CD14-positive monocyte (primary cell): ENCODE data around the gene STBD1. TPM values are rescaled to one million over a fixed set of nuclear protein-coding genes. Genes with fewer than 3 reads are reported as not detected.

ENCODE experiments used
- DNase-seq, 3 donors: peaks; one replicate each; pipeline ENCODE4 v3.0.0-alpha.2; 2011 to 2022
- H2AFZ ChIP-seq: 2 replicates; pipeline ENCODE4 v1.6.0; 2012; ENCODE audit warnings: mild to moderate bottlenecking, low read depth, low read length, inconsistent platforms; ENCODE audit not compliant: insufficient read depth, poor library complexity, severe bottlenecking
- H3K27ac ChIP-seq, 2 donors: 1 replicate in 1 of 2; 2 replicates in 1 of 2; pipeline ENCODE4 v1.5.1; 2012 to 2013; ENCODE audit warnings: low read length in 2 of 2, control low read depth in 1 of 2, inconsistent platforms in 1 of 2, low read depth in 1 of 2, mild to moderate bottlenecking in 1 of 2
- H3K27me3 ChIP-seq, 2 donors: one replicate each; pipeline versions ENCODE4 v1.6.0 to v1.6.1; 2011 to 2013; ENCODE audit warnings: low read length in 2 of 2; ENCODE audit not compliant: control insufficient read depth in 2 of 2, insufficient read depth in 2 of 2
- H3K36me3 ChIP-seq, 2 donors: replicated peaks in 1 of 2; 1 replicate in 1 of 2; 2 replicates in 1 of 2; pipeline versions ENCODE4 v1.5.1 to v1.6.1; 2012 to 2013; ENCODE audit warnings: low read length in 2 of 2, control low read depth in 1 of 2, inconsistent platforms in 1 of 2, mild to moderate bottlenecking in 1 of 2; ENCODE audit not compliant: insufficient read depth in 2 of 2, control insufficient read depth in 1 of 2
- H3K4me1 ChIP-seq, 2 donors: 1 replicate in 1 of 2; 2 replicates in 1 of 2; pipeline versions ENCODE4 v1.5.1 to v1.6.1; 2012 to 2013; ENCODE audit warnings: low read length in 2 of 2, control low read depth in 1 of 2, inconsistent platforms in 1 of 2, mild to moderate bottlenecking in 1 of 2, moderate library complexity in 1 of 2; ENCODE audit not compliant: insufficient read depth in 2 of 2, control insufficient read depth in 1 of 2
- H3K4me2 ChIP-seq: replicated peaks from 2 replicates; pipeline ENCODE3; 2012; ENCODE audit warnings: low read length, moderate library complexity, mild to moderate bottlenecking; ENCODE audit not compliant: poor library complexity, severe bottlenecking; ENCODE audit errors: extremely low read depth
- H3K4me3 ChIP-seq, 3 experiments: fragments of 200-600 bp in 1 of 3; sonication (generic) in 1 of 3; replicated peaks in 1 of 3; 1 replicate in 2 of 3; 2 replicates in 1 of 3; pipeline ENCODE4 v1.5.1; 2011 to 2013; ENCODE audit warnings: low read length in 3 of 3, mild to moderate bottlenecking in 3 of 3, control low read depth in 2 of 3, low read depth in 2 of 3, inconsistent platforms in 1 of 3, moderate library complexity in 1 of 3
- H3K79me2 ChIP-seq: 2 replicates; pipeline ENCODE4 v1.6.0; 2012; ENCODE audit warnings: mild to moderate bottlenecking, control low read depth, inconsistent platforms, low read length, moderate library complexity; ENCODE audit not compliant: insufficient read depth
- H3K9ac ChIP-seq: 2 replicates; pipeline ENCODE4 v1.6.0; 2017; ENCODE audit warnings: low read length, mild to moderate bottlenecking; ENCODE audit not compliant: insufficient read depth, poor library complexity, severe bottlenecking
- H3K9me3 ChIP-seq, 2 donors: replicated peaks in 1 of 2; 1 replicate in 1 of 2; 2 replicates in 1 of 2; pipeline versions ENCODE4 v1.5.1 to v1.6.1; 2012 to 2013; ENCODE audit warnings: low read length in 2 of 2, control low read depth in 1 of 2; ENCODE audit not compliant: control insufficient read depth in 1 of 2, insufficient read depth in 1 of 2
- H4K20me1 ChIP-seq: 2 replicates; pipeline ENCODE4 v1.6.0; 2012; ENCODE audit warnings: mild to moderate bottlenecking, low read length, control low read depth, moderate library complexity; ENCODE audit not compliant: insufficient read depth
- H3K27ac Mint-ChIP-seq, 7 donors: one replicate each; pipeline ENCODE4 v1.8.0; 2020; ENCODE audit warnings: mild to moderate bottlenecking in 7 of 7, mixed read lengths in 7 of 7, moderate library complexity in 6 of 7, inconsistent platforms in 2 of 7
- H3K27me3 Mint-ChIP-seq, 3 donors: one replicate each; pipeline ENCODE4 v1.8.0; 2021 to 2022; ENCODE audit warnings: low read depth in 3 of 3, mild to moderate bottlenecking in 3 of 3, mixed read lengths in 3 of 3, moderate library complexity in 3 of 3, inconsistent platforms in 1 of 3
- H3K36me3 Mint-ChIP-seq, 2 donors: one replicate each; pipeline ENCODE4 v1.8.0; 2020; ENCODE audit warnings: mixed read lengths in 2 of 2, inconsistent platforms in 1 of 2, mild to moderate bottlenecking in 1 of 2
- H3K4me1 Mint-ChIP-seq: one replicate; pipeline ENCODE4 v1.8.0; 2020; ENCODE audit warnings: mild to moderate bottlenecking, mixed read lengths
- H3K4me3 Mint-ChIP-seq, 2 donors: one replicate each; pipeline ENCODE4 v1.8.0; 2020; ENCODE audit warnings: mild to moderate bottlenecking in 2 of 2, mixed read lengths in 2 of 2, moderate library complexity in 1 of 2
- H3K9me3 Mint-ChIP-seq, 7 donors: one replicate each; pipeline ENCODE4 v1.8.0; 2020 to 2022; ENCODE audit warnings: mixed read lengths in 7 of 7, mild to moderate bottlenecking in 6 of 7, moderate library complexity in 6 of 7, inconsistent platforms in 2 of 7
- CTCF ChIP-seq: fragments of 200-600 bp; IDR thresholded peaks from one replicate; pipeline ENCODE4 v1.8.0; 2022; ENCODE audit warnings: antibody characterized with exemption, mild to moderate bottlenecking
- WGBS: methylation state at CpG from one replicate; pipeline ENCODE4 v1.1.5; 2013; ENCODE audit warnings: missing lambda C conversion rate; ENCODE audit not compliant: insufficient coverage; 5-methylcytosine and 5-hydroxymethylcytosine counted together
- intact Hi-C, 2 donors: fragments of 100-400 bp; cut with micrococcal nuclease; formaldehyde crosslinking; loops; one replicate each; pipeline versions ENCODE4 v1.15.0 to v1.15.1; 2023
- polyA plus RNA-seq, 3 donors: library from polyadenylated mRNA; depleted of rRNA in 1 of 3; unstranded in 2 of 3; stranded (reverse) in 1 of 3; fragments of 300-500 nt in 2 of 3; fragments of >200 nt in 1 of 3; fragmentation: Illumina TruSeq in 2 of 3; gene quantifications; 1 replicate in 2 of 3; 2 replicates in 1 of 3; pipeline ENCODE4 v1.2.3, GENCODE V29; 2012 to 2021

STBD1 gene
- polyA plus RNA-seq, 3 donors, result 0.53 to 1.5 (median 1.2) TPM

DNA sequence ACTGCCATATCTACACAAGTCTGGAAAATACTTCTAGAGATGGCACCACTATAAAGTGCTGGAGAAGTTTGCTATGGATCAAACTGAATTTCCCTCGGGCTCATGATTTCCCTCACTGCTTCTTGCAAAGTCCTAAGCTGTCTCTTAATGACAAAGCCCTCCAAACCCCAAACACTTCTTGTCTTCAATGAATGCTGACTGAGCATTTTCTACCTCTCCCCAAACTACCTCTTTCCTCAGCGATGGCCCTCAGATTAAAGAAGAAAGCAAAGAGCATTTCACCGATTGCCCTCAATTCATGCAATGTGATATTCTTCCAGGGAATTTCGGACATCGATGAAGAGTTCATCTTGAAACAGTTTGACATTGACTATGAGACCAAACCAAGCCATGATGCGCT is 35.3 kb upstream of the STBD1 start:
- no peaks in the 10 kb centered on the region for H3K9me3 ChIP-seq
- WGBS, result 91% methylated on average over 6 of the region's 6 CpGs
- Mint-ChIP-seq H3K4me1 (peaks cover 15% of the 10 kb centered on the region), H3K36me3 (no peaks in the 10 kb centered on the region), H3K27ac (no peak overlapping the region), H3K27me3 (no peaks in the 10 kb centered on the region), H3K4me3 (no peak overlapping the region), H3K9me3 (no peaks in the 10 kb centered on the region)
- H3K36me3 ChIP-seq, result no peaks in the 10 kb centered on the region
- TF ChIP-seq CTCF, result no peak
- DNase-seq, result no peak
- H3K27ac ChIP-seq, result no peak overlapping the region
- no peaks in the 10 kb centered on the region for H4K20me1 ChIP-seq
- no peak overlapping the region for H3K4me3 ChIP-seq
- H2AFZ ChIP-seq, result no peak overlapping the region
- H3K4me2 ChIP-seq, result no peak overlapping the region
- no peaks in the 10 kb centered on the region for H3K79me2 ChIP-seq
- H3K4me1 ChIP-seq, result peaks cover 0 to 3% of the 10 kb centered on the region in 2 donors
- no peaks in the 10 kb centered on the region for H3K27me3 ChIP-seq
- intact Hi-C loops, result no loop called here
- H3K9ac ChIP-seq, result no peak overlapping the region

- DNase-seq, result no peak
- no peak overlapping the region for H3K9ac ChIP-seq
- TF ChIP-seq CTCF, result no peak
- peaks cover 0 to 3% of the 10 kb centered on the region in 2 donors for H3K4me1 ChIP-seq
- H3K36me3 ChIP-seq, result no peaks in the 10 kb centered on the region
- peaks cover 15% of the 10 kb centered on the region for H3K4me1 Mint-ChIP-seq
- H3K27me3 ChIP-seq, result no peaks in the 10 kb centered on the region
- no peak overlapping the region for H3K4me2 ChIP-seq
- no peaks in the 10 kb centered on the region for H3K27me3 Mint-ChIP-seq
- no peaks in the 10 kb centered on the region for H3K79me2 ChIP-seq
- no peaks in the 10 kb centered on the region for H4K20me1 ChIP-seq
- no peaks in the 10 kb centered on the region for H3K36me3 Mint-ChIP-seq
- H3K27ac Mint-ChIP-seq, result no peak overlapping the region
- no peak overlapping the region for H3K4me3 ChIP-seq
- H3K27ac ChIP-seq, result no peak overlapping the region
- no peak overlapping the region for H2AFZ ChIP-seq
- intact Hi-C loops, result no loop called here
- no peak overlapping the region for H3K4me3 Mint-ChIP-seq
- H3K9me3 Mint-ChIP-seq, result no peaks in the 10 kb centered on the region
- no peaks in the 10 kb centered on the region for H3K9me3 ChIP-seq
Observed at GRCh38 chr4:76272073-76272472, 34.5 kb upstream of the STBD1 start.
